Gastroesophageal sphincter (tissue), 4 donors: Measurements from ENCODE around the gene BCR. TPM values are rescaled to one million over a fixed set of nuclear protein-coding genes. Genes with fewer than 3 reads are reported as not detected.

Source experiments
- ATAC-seq: fragments of 150-250 bp; one replicate; pipeline ENCODE4 v1.9.1; 2016; ENCODE audit warnings: mild to moderate bottlenecking, moderate library complexity
- H3K27ac ChIP-seq, 4 donors: fragments of 200-600 bp; sonication (generic) in 3 of 4; 1 replicate in 3 of 4; 2 replicates in 1 of 4; pipeline ENCODE4 v1.5.1; 2016 to 2019
- H3K27me3 ChIP-seq: fragments of 200-600 bp; sonication (generic); one replicate; pipeline ENCODE4 v1.5.1; 2019
- H3K36me3 ChIP-seq, 2 donors: fragments of 200-600 bp; sonication (generic); one replicate each; pipeline ENCODE4 v1.5.1; 2019; ENCODE audit warnings: control low read depth in 1 of 2
- H3K4me1 ChIP-seq, 3 donors: fragments of 200-600 bp; sonication (generic); 1 replicate in 2 of 3; 2 replicates in 1 of 3; pipeline ENCODE4 v1.5.1; 2016 to 2019; ENCODE audit warnings: control low read depth in 2 of 3
- H3K4me3 ChIP-seq, 2 donors: fragments of 200-600 bp; sonication (generic); one replicate each; pipeline ENCODE4 v1.5.1; 2019; ENCODE audit warnings: mild to moderate bottlenecking in 1 of 2, moderate library complexity in 1 of 2
- H3K9me3 ChIP-seq, 3 donors: fragments of 200-600 bp; sonication (generic); one replicate each; pipeline ENCODE4 v1.5.1; 2017 to 2019; ENCODE audit warnings: control low read depth in 2 of 3
- EP300 ChIP-seq: sonication (generic); formaldehyde crosslinking; IDR thresholded peaks from one replicate; pipeline ENCODE4 v1.6.1; 2017; ENCODE audit warnings: antibody characterized with exemption, mild to moderate bottlenecking
- POLR2A ChIP-seq, 2 donors: fragments of 450-650 bp; IDR thresholded peaks; one replicate each; pipeline ENCODE4 v1.6.1; 2017; ENCODE audit warnings: antibody characterized with exemption in 2 of 2, mild to moderate bottlenecking in 2 of 2, moderate library complexity in 1 of 2
- POLR2AphosphoS5 ChIP-seq: sonication (generic); formaldehyde crosslinking; IDR thresholded peaks from one replicate; pipeline ENCODE4 v1.6.1; 2017; ENCODE audit warnings: antibody characterized with exemption
- WGBS, 2 donors: methylation state at CpG; one replicate each; pipeline ENCODE4 v1.1.5; 2018; ENCODE audit warnings: low coverage in 1 of 2; 5-methylcytosine and 5-hydroxymethylcytosine counted together
- total RNA-seq, 4 donors: library from RNA; depleted of rRNA; stranded (reverse); fragments of >200 nt; gene quantifications; one replicate each; pipeline ENCODE4 v1.1.0, GENCODE V29; 2016
- TF ChIP-seq, protein P1 (sequence below), 4 experiments: fragments of 200-600 bp in 2 of 4; fragments of 450-650 bp in 2 of 4; sonication (generic) in 1 of 4; IDR thresholded peaks; one replicate each; pipeline ENCODE4 v1.5.1; 2017 to 2019; ENCODE audit warnings: antibody characterized with exemption in 4 of 4, mild to moderate bottlenecking in 2 of 4, moderate library complexity in 2 of 4

Gene BCR
- total RNA-seq, 4 donors from 2014 or later: 39.2 to 81.1 (median 46.2) TPM

DNA sequence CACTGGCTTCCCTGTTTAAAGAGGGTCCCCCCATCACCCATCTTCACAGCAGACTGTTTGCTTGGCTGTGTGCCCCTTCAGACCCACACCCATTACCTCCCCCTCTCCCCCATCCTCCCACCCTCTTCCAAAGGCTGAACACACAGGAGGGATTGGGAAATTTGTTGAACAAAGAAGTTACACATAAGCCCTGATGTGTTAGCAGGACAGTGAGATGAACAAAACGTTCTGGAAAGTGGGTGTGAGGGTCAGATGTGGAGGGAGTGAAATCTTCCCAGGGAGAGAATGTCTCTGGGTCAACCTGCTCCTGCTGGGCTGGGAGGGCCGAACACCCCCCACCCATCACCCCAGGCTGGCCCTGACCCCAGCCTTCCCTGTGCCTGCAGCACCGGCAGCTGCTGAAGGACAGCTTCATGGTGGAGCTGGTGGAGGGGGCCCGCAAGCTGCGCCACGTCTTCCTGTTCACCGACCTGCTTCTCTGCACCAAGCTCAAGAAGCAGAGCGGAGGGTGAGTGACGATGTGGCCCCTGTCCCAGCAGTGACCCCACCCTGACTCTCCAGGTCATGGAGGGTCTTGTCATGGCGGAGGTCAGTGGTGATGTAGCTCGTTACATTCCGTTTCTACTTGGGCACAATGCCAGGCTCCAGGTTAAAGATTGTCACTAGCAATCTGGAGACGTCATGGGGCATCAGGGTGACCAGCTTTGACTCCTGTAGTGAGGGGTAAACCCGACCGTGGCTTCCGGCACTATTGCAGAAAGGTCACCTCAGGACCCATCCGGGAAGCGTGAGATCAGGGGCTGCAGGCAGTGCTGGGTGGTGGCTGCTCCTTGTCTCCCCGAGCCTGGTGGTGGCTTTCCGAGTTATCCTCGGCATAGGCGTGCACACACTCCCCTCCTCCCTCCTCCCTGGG is 103.5 kb downstream of the BCR start:
- Histone ChIP-seq H3K9me3 (no peaks in the 10 kb centered on the region), H3K4me3 (no peak overlapping the region), H3K4me1 (peaks cover 0 to 75% (median 26%) of the 10 kb centered on the region in 3 donors), H3K27ac (peak overlapping the region; percentile 21 to 93 (median 90)), H3K27me3 (no peaks in the 10 kb centered on the region), H3K36me3 (peaks cover 0 to 89% of the 10 kb centered on the region in 2 donors)
- ATAC-seq: no peak
- peak; percentile 62 for TF ChIP-seq POLR2AphosphoS5
- TF ChIP-seq EP300: no peak
- 96% methylated on average over 4 of the region's 22 CpGs; no CpG with 5 or more reads in 1 of the 2 donors for WGBS, 2 donors

DNA sequence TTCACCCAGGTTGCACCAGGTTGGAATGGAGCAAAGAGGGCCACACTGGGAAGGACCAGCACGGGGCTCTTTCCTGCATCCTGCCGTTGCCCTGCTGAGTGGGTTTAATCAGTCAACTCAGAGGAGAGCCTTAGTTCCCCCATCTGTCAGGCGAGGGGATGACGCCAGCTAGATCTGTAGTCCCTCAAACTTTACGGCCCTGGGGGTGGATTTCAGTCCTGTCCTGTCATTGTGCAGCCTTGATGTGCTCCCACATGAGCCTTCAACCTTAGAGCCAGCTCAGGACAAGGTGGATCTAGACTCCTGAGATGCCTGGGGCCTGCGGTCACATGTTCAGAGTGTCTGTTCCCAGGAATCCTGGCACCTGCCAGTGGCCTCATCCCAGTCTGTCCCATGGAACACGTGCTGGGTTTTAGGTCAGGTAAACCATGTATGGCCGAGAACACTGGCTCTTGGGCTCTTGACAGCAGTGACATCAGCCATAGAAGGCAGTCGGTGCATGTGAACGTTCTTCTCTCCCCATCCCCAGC is 104.3 kb downstream of the BCR start:
- no peak for ATAC-seq
- peak overlapping the region in 3 of 4 donors; percentile 90 to 93 (median 90) for H3K27ac ChIP-seq
- 80% methylated on average over 1 of the region's 10 CpGs; no CpG with 5 or more reads in 1 of the 2 donors for WGBS, 2 donors
- H3K36me3 ChIP-seq: peaks cover 0 to 91% of the 10 kb centered on the region in 2 donors
- H3K4me3 ChIP-seq: no peak overlapping the region
- no peaks in the 10 kb centered on the region for H3K27me3 ChIP-seq
- H3K4me1 ChIP-seq: peaks cover 0 to 73% (median 20%) of the 10 kb centered on the region in 3 donors
- TF ChIP-seq, protein P1, sequence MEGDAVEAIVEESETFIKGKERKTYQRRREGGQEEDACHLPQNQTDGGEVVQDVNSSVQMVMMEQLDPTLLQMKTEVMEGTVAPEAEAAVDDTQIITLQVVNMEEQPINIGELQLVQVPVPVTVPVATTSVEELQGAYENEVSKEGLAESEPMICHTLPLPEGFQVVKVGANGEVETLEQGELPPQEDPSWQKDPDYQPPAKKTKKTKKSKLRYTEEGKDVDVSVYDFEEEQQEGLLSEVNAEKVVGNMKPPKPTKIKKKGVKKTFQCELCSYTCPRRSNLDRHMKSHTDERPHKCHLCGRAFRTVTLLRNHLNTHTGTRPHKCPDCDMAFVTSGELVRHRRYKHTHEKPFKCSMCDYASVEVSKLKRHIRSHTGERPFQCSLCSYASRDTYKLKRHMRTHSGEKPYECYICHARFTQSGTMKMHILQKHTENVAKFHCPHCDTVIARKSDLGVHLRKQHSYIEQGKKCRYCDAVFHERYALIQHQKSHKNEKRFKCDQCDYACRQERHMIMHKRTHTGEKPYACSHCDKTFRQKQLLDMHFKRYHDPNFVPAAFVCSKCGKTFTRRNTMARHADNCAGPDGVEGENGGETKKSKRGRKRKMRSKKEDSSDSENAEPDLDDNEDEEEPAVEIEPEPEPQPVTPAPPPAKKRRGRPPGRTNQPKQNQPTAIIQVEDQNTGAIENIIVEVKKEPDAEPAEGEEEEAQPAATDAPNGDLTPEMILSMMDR (IDR thresholded peaks at IDR 0.05): no peak
- TF ChIP-seq POLR2AphosphoS5 (no peak), EP300 (no peak), POLR2A (IDR thresholded peaks at IDR 0.05) (no peak)
- H3K9me3 ChIP-seq: no peaks in the 10 kb centered on the region

DNA sequence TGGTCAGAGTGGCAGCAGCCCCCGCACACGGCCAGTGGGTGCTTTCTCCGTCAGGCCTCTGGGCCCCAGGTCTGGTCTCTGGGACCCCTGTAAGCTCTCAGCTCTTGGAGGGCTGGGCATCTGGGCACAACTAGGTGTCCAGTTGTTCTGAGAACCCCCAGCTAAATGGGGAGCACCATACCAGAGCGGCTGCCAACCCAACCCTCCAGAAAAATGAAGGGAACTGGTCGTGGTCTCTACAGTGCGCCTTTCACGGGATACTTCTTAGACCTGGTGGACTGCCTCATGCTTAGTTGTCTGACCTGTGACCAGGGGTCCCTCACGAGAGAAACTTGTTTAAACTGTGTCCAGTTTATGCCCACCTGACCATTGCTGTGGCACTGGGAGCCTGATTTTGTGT is 104.9 kb downstream of the BCR start:
- no peak for ATAC-seq
- no peaks in the 10 kb centered on the region for H3K9me3 ChIP-seq
- H3K4me3 ChIP-seq: no peak overlapping the region
- TF ChIP-seq POLR2AphosphoS5 (no peak), POLR2A (IDR thresholded peaks at IDR 0.05) (no peak), EP300 (no peak)
- TF ChIP-seq, protein P1 (IDR thresholded peaks at IDR 0.05): no peak
- H3K4me1 ChIP-seq: peaks cover 0 to 73% (median 20%) of the 10 kb centered on the region in 3 donors
- 96% methylated on average over 4 of the region's 8 CpGs; no CpG with 5 or more reads in 1 of the 2 donors for WGBS, 2 donors
- H3K27ac ChIP-seq: peak overlapping the region in 3 of 4 donors; percentile 90 to 93 (median 90)
- H3K27me3 ChIP-seq: no peaks in the 10 kb centered on the region
- peaks cover 0 to 91% of the 10 kb centered on the region in 2 donors for H3K36me3 ChIP-seq

DNA sequence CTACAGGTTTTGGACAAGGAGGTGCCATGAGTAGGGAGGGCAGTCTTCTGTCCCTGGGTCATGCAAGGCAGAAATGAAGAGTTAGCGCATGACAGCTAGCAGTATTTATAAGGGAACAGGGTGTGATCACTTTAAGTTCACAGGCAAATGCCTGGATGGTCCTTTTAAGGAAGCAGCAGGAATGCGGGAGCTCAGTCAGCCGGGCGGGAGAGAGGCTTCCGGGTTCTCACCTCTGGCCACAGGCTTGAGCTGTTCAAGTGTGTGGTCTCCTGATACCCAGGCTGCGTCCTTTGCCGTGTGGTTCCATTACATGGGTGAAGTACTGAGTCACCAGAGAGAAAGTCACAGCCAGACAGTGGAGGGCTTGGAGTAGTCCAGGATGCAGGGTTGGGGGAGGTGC is 105.4 kb downstream of the BCR start:
- Histone ChIP-seq H3K27me3 (no peaks in the 10 kb centered on the region), H3K36me3 (peaks cover 0 to 91% of the 10 kb centered on the region in 2 donors)
- ATAC-seq: no peak

DNA sequence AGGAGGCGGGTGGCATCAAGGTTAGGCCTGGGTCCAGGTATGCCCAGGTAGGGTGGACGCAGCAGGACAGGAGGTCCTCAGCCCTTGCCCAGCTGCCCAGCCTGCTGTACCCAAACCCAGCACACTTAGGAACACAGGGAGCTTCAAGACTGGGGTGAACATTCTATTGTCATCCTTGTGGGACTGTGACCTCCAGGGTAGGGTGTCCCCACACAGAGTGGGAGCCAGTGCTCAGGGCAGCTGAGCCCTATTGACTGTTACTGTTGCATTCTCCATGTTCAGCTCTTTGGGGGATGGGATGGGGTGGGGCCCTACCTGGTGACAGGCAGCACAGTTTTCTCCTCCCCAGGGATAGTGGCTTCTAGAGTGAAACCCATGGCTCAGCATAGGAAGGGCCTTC is 106.0 kb downstream of the BCR start:
- Histone ChIP-seq H3K4me1 (peaks cover 0 to 68% (median 16%) of the 10 kb centered on the region in 3 donors), H3K27ac (peak overlapping the region in 3 of 4 donors; percentile 90 to 93 (median 90)), H3K4me3 (no peak overlapping the region), H3K36me3 (peaks cover 0 to 92% of the 10 kb centered on the region in 2 donors), H3K9me3 (no peaks in the 10 kb centered on the region), H3K27me3 (no peaks in the 10 kb centered on the region)
- no peak for ATAC-seq
- no peak for TF ChIP-seq EP300
- TF ChIP-seq POLR2AphosphoS5: no peak
- TF ChIP-seq, protein P1 (IDR thresholded peaks at IDR 0.05): no peak
- no peak for TF ChIP-seq POLR2A (IDR thresholded peaks at IDR 0.05)
- 100% methylated on average over 1 of the region's 2 CpGs; no CpG with 5 or more reads in 1 of the 2 donors for WGBS, 2 donors

More for the DNA sequence above, 105.4 kb downstream of the BCR start:
- Histone ChIP-seq H3K9me3 (no peaks in the 10 kb centered on the region), H3K27ac (peak overlapping the region in 3 of 4 donors; percentile 90 to 93 (median 90)), H3K4me1 (peaks cover 0 to 73% (median 20%) of the 10 kb centered on the region in 3 donors), H3K4me3 (no peak overlapping the region)
- TF ChIP-seq POLR2AphosphoS5 (no peak), POLR2A (IDR thresholded peaks at IDR 0.05) (no peak)
- 75% methylated on average over 4 of the region's 7 CpGs; no CpG with 5 or more reads in 1 of the 2 donors for WGBS, 2 donors
